GM18867 (cell line): ENCODE data around the gene MTMR3.
A peak's percentile ranks its signal among the peaks of the same experiment; 100 is the strongest.
"Not testable (repeated sequence)": the region's sequence is repeated elsewhere in the genome, so short reads cannot be mapped to it uniquely, and the experiment has no call there.

Experiments used
- ATAC-seq: cut with Tn5 transposase; IDR thresholded peaks from one replicate; pipeline ENCODE4 v1.9.1; 2021; ENCODE audit warnings: mild to moderate bottlenecking, moderate library complexity; ENCODE audit not compliant: unreplicated experiment

The MTMR3 gene

GRCh38 chr22:29883045-29883774 lies at the start of gene MTMR3:
TSS of gene MTMR3 (plus strand) at chr22:29883174. CDS start at chr22:29971060, 87,886 bp downstream.
- peak; percentile 70 for ATAC-seq

- ATAC-seq: no peak
These were observed 49.5 kb upstream of the MTMR3 start for GRCh38 chr22:29833392-29833965.

- no peak for ATAC-seq
These were observed 48.9 kb upstream of the MTMR3 start for GRCh38 chr22:29834046-29834445.

GRCh38 chr22:29836791-29837370 lies 46.1 kb upstream of the MTMR3 start:
- ATAC-seq: not testable (repeated sequence)

GRCh38 chr22:29837741-29838598 lies 45.0 kb upstream of the MTMR3 start, which contains the start of gene ASCC2:
TSS of gene ASCC2 (minus strand) at chr22:29838274. CDS start at chr22:29832325, 5,949 bp downstream.
- peak; percentile 93 for ATAC-seq

GRCh38 chr22:29838599-29838956 lies 44.4 kb upstream of the MTMR3 start:
- peak; percentile 8 for ATAC-seq

GRCh38 chr22:29839039-29839438 lies 43.9 kb upstream of the MTMR3 start:
- ATAC-seq: no peak

- no peak for ATAC-seq
These were observed 42.5 kb upstream of the MTMR3 start for GRCh38 chr22:29840498-29840897.

GRCh38 chr22:29842172-29842571 lies 40.8 kb upstream of the MTMR3 start:
- no peak for ATAC-seq

- ATAC-seq: no peak
These were observed 40.2 kb upstream of the MTMR3 start for GRCh38 chr22:29842740-29843139.

GRCh38 chr22:29846290-29846689 lies 36.7 kb upstream of the MTMR3 start:
- ATAC-seq: no peak

GRCh38 chr22:29848111-29848510 lies 34.9 kb upstream of the MTMR3 start:
- no peak for ATAC-seq

GRCh38 chr22:29854432-29854831 lies 28.5 kb upstream of the MTMR3 start:
- no peak for ATAC-seq

- no peak for ATAC-seq
These were observed 27.3 kb upstream of the MTMR3 start for GRCh38 chr22:29855611-29856181.

GRCh38 chr22:29856496-29856895 lies 26.5 kb upstream of the MTMR3 start:
- ATAC-seq: no peak

- not testable (repeated sequence) for ATAC-seq
These were observed 23.9 kb upstream of the MTMR3 start for GRCh38 chr22:29859030-29859429.

- ATAC-seq: no peak
These were observed 22.8 kb upstream of the MTMR3 start for GRCh38 chr22:29860006-29860766.

GRCh38 chr22:29861672-29862297 lies 21.2 kb upstream of the MTMR3 start:
- ATAC-seq: no peak

- ATAC-seq: not testable (repeated sequence)
These were observed 17.4 kb upstream of the MTMR3 start for GRCh38 chr22:29865572-29865971.

GRCh38 chr22:29867260-29867659 lies 15.7 kb upstream of the MTMR3 start:
- no peak for ATAC-seq
